ENCODE measurements around the gene VGF.
"Not testable (repeated sequence)": the region's sequence is repeated elsewhere in the genome, so short reads cannot be mapped to it uniquely, and the experiment has no call there.

VGF gene

GRCh38 chr7:101165075-101165957, at the start of gene VGF:
Gene VGF (minus strand): TSS chr7:101165569. CDS start chr7:101164843, 726 bp downstream.
- DNase-seq = peak; percentile 97

GRCh38 chr7:101212014-101212413, 46.6 kb upstream of the VGF start:
- DNase-seq = no peak

- DNase-seq = no peak
These were observed 46.1 kb upstream of the VGF start for GRCh38 chr7:101211501-101211900.

DNA sequence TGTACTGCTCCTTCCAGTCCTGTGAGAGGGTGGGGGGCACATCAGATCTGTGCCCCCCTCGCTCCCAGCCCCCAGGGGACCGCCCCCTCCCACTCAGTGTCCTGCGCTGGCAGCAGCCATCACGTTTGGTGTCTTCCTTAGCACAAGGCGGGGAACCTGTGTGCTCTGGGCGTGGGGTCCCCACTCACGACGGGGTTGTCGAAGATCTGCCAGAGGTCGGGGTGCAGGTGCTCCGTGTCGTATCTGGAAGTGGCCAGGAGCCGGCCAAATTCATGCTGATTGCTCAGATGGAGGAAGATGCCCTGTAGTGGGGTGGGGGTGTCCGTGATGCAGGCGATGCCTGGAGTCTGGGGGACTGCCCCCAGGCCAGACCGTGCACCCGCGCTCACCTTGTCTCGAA, 44.8 kb upstream of the VGF start:
- DNase-seq = no peak

- DNase-seq = no peak
These were observed 43.4 kb upstream of the VGF start for GRCh38 chr7:101208794-101209193.

GRCh38 chr7:101207459-101207858, 42.1 kb upstream of the VGF start:
- no peak for DNase-seq

- DNase-seq = no peak
These were observed 41.3 kb upstream of the VGF start for GRCh38 chr7:101206665-101207042.

GRCh38 chr7:101205901-101206664, 40.7 kb upstream of the VGF start:
- no peak for DNase-seq

DNA sequence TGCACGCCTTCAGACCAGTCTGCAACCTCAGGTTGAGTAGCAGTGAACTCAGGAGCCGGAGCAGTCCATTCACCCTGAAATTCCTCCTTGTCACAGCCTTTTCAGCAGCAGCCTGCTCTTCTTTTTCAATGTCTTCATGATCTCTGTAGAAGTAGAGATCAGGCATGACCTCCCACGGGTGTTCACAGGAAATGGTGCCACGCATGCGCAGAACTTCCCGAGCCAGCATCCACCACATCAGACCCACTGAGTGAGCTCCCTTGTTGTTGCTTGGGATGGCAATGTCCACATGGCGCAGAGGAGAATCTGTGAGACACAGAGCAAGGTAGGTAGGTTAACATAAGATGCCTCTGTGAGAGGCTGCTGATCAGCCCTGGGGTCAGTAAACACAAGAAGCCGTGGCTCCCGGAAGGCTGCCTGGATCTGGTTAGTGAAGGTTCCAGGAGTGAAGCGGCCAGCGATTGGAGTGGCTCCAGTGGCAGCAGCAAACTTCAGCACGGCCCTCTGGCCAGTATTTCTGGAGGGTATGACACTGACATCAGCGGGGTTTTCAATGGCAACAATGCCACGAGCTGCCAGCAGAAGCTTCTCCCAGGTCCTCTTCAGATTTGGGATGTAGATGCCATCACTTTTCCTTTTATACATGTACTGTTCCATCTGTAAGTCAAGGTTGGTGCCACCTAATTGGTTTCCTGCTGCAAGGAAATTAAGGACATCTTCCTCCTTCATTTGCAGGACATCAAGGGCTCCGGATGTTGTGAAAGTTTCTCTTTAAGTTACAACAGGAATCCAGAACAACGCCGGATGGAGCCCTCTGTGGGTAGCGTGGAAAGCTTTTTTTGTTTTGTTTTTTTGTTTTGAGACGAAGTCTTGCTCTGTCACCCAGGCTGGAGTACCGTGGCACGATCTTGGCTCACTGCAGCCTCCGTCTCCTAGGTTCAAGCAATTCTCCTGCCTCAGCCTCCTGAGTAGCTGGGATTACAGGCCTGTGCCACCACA, 38.7 kb upstream of the VGF start:
- not testable (repeated sequence) for DNase-seq

DNA sequence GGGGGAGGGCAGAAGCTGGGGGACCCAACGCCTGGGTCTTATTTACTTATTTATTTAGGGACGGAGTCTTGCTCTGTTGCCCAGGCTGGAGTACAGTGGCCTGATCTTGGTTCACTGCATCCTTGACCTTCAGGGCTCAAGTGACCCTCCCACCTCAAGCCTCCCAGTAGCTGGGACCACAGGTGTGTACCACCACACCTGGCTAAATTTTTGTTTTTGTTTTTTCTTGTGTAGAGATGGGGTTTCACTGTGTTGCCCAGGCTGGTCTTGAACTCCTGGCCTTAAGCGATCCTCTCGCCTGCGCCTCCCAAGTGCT, 37.2 kb upstream of the VGF start:
- no peak for DNase-seq

DNA sequence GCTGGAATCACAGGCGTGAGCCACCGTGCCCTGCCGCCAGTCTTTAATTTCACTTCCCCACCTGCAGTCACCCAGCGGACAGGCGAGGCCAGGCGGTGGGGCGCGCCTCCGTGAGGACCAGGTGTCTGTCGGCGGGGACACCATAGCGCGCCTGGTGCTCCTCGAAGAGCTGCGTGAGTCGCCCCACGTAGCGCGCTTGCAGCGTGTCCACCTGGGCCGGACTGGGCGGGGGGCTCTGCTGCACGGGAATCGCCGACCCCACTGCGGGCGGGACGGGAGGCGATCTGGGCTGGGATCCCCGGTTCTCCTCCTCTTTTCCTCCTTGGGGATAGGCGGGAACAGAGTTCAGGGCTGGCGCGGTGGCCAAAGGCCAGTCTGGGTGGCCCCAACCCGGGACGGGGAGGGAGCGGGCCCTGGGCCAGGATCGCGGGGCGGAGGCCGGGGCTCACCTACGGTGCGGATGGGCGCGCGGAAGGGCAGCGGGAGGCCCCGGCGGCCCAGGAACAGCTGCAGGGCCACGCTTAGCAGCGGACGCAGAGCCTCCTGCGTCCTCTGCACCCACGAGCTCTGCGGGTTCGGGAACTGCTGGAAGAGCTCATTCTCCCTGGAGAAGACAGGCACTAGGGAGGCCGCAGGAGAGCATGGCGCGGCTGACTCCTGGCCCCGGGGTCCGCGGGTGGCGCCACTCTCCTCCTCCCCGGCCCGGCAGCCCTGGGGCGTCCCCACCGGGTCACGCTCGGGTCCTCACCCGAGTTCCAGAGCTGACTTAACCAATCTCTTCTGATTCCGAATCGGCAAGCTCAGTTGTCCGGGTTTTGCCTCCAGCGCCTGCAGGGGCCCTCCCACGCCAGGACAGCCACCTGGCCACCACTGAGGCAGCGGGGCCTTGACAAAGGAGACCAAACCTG, 36.6 kb upstream of the VGF start:
- no peak for DNase-seq

DNA sequence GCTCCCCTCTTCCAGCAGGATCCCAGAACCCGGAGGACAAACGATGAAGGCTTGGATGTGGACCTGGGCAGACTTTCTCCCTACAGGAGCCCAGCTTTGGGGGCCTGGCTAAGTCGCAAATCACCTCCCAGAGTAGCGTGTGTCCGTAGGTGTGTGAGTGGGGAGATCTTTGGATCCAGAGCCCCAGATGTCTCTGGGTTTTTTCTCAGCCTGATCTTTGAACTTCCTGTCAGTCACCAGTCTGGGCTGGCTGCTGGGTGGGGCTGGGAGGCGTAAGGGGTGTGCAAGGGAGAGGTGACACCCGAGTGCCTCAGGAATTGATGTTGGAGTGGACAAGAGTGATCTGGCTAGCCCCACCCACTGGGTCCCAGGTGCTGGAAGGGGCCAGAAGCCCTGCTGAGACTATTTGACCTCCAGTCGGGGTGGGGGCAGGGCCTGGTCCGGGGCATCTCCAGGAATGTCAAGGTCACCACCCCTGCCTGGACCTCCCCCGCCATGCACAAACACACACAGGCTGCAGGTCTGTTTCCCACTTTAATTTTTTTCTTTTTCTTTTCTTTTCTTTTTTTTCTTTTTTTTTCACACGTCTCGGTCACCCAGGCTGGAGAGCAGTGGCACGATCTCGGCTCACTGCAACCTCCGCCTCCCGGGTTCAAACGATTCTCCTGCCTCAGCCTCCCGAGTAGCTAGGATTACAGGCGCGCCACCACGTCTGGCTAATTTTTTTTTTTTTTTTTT, 35.7 kb upstream of the VGF start, which contains the start of gene MOGAT3:
Gene MOGAT3 (minus strand): TSS at position 175 of the 738 bp plus-strand sequence. CDS start 182 bp downstream, outside the sequence.
- DNase-seq = no peak

DNA sequence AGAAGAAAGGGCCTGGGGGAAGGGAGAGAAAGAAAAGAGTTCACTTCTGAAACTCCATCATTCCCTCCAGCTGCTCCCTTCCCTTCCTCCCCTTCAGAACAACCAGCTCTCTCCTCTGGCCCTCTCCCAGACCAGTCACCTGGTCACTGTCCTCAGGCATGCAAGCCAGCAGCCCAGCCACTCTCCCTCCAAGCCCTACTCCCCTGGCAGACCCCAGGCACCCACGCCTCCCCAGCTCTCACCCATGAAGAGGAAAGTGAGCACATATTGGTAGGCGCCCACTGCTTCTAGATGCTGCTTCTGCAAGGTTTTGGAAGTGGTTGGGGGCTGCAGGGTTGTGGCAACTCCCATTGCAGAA, 35.1 kb upstream of the VGF start:
- DNase-seq = no peak

DNA sequence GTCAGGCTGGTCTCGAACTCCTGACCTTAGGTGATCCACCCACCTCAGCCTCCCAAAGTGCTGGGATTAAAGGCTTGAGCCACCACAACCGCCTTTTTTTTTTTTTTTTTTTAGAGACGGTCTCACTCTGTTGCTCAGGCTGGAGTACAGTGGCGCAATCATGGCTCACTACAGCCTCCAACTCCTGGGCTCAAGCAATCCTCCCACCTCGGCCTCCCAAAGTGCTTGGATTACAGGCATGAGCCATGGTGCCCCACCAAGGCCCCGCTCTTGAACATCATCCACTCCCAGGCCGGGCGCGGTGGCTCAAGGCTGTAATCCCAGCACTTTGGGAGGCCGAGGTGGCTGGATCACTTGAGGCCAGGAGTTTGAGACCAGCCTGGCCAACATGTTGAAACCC, 34.2 kb upstream of the VGF start:
- DNase-seq = not testable (repeated sequence)

DNA sequence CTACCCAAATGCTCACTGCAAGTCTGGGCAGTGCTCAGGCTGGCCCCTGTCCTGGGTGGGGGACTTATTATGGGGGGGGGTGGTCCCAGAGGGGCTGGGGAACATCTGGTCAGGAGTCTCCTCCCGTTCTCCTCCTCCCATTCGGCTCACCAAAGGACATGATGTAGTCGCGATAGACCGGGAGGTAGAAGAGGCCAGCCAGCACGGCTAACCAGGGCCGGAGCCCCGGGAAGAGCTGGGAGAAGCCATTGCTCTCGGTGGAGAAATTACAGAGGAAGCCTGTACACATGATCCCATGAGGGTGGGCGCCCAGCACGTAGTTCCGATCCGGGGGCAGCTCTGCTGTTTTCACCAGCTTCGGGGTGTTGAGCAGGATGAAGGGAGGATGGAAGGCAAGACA, 33.1 kb upstream of the VGF start:
- DNase-seq = no peak

DNA sequence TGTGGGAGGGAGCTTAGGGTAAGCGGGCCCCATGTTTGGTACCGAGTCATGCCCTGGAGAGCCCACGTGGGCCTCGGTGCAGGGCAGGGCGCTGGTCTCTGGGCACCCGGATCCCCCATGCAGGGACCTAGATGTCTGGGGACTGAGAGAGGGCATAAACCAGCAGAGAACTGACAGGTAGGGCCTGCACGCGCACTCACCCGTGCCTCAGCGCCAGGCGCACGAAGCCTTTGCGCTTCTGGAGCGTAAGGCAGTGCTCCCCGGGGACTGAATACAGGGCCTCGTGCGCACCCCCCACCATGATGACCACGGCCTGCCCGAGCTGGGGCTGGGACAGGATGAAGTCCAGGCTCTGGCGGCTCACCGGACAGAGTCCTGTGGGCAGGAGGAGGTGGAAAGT, 32.6 kb upstream of the VGF start:
- no peak for DNase-seq

DNA sequence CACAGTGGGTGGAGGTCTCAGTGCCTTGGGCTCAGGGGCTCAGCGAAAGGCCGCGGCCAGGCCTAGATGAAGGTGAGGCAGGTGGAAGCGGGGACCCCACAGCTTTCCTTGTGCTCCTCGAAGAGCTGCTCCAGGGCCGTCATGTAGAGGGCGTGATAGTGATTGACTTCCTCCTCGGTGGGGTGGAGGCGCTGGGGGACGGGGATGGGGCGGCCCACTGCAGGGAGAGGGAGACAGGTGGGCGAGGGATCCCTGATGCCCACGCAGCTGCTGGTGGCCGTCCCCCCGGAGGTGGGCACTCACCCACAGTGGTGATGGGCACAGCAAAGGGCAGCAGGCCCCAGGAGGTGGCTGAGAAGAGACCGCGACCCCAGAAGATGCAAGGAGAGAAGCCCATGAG, 30.5 kb upstream of the VGF start:
- no peak for DNase-seq

DNA sequence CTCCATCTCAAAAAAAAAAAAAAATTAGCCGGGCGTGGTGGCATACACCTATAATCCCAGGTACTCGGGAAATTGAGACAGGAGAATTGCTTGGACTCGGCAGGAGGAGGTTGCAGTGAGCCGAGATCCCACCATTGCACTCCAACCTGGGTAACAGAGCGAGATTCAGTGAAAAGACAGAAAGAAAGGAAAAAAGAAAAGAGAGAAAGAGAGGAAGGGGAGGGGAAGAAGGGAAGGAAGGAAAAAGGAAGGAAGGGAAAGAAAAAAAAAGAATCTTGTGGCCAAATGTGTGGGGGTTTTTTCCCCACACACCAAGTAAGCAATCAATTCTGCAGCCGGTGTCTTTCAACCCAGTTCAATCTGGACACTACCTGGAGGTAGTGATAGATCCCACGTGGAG, 23.7 kb upstream of the VGF start:
- DNase-seq = no peak

GRCh38 chr7:101186844-101187428, 21.6 kb upstream of the VGF start:
- no peak for DNase-seq

- DNase-seq = no peak
These were observed 20.8 kb upstream of the VGF start for GRCh38 chr7:101186194-101186593.

Data from stimulated activated CD8-positive, alpha-beta memory T cell treated with anti-CD3 and anti-CD28 coated beads, Interleukin-4, amount 100 ng/mL, for 48 hours (primary cell).